AG04449 (cell line): ENCODE measurements around the gene GRB2.
"Not testable (repeated sequence)": the region's sequence is repeated elsewhere in the genome, so short reads cannot be mapped to it uniquely, and the experiment has no call there.

Experiments
- CTCF ChIA-PET: fragments of 350-600 bp; formaldehyde crosslinking; extraction: SDS; loops from one replicate; lab custom pipeline; 2021; ENCODE audit warnings: antibody characterized with exemption; lab: Yijun Ruan, JAX
- POLR2A ChIA-PET: fragments of 400-600, 350-600 bp; formaldehyde crosslinking; extraction: SDS; loops from one replicate; lab custom pipeline; 2020; ENCODE audit warnings: antibody characterized with exemption, inconsistent platforms; lab: Yijun Ruan, JAX
- DNase-seq: peaks from one replicate; pipeline ENCODE4 v3.0.0-alpha.2; 2010; ENCODE audit warnings: low read depth, low spot score
- H3K4me3 ChIP-seq: 2 replicates; pipeline ENCODE4 v1.5.1; 2011; ENCODE audit warnings: low read depth, mild to moderate bottlenecking, control low read depth, low read length
- CTCF ChIP-seq: IDR thresholded peaks from one replicate; pipeline ENCODE4 v1.5.1; 2011; ENCODE audit warnings: mild to moderate bottlenecking, moderate library complexity, low read length, control low read depth, inconsistent platforms; ENCODE audit not compliant: insufficient read depth; ENCODE audit errors: missing control alignments

GRB2 gene

DNA sequence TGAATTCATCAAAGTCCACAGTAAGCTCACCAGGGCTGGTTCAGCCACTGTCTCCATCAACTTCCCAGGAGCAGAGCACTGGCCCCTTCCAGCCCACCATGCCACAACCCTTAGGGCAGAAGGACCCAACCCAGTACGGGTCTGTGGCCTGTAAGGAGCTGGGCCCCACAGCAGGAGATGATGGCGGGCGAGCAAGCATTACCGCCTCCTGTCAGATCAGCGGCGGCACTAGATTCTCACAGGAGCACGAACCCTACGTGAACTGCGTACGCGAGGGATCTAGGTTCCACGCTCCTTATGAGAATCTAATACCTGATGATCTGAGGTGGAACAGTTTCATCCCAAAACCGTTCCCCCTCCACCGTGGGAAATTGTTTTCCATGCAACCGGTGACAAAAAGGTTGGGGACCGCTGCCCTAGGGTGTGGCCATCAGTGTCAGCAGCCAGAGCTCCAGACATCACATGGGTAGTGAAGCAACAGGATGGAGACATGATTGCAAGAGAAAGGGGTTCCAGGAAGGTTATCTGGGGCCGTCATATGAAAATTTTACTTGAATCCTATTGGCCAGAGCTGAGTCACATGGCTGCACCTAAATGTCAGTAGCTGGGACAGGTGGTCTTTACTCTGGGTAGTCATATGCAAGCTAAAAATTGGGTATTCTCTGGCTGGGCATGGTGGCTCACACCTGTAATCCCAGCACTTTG, 103.8 kb downstream of the GRB2 start:
- no peak for DNase-seq
- ChIA-PET POLR2A (interaction anchor here (1.0 kb wide), 1 partner anchor 12 kb away, joined by 3 read pairs; the partner anchor contains the start of gene SLC25A19), CTCF (interaction anchor here (1.0 to 9.2 kb wide), 2 partner anchors 11 to 21 kb away, joined by 4 to 46 read pairs; no protein-coding TSS in a partner anchor)
- no peak for TF ChIP-seq CTCF
- H3K4me3 ChIP-seq = no peak overlapping the region

DNA sequence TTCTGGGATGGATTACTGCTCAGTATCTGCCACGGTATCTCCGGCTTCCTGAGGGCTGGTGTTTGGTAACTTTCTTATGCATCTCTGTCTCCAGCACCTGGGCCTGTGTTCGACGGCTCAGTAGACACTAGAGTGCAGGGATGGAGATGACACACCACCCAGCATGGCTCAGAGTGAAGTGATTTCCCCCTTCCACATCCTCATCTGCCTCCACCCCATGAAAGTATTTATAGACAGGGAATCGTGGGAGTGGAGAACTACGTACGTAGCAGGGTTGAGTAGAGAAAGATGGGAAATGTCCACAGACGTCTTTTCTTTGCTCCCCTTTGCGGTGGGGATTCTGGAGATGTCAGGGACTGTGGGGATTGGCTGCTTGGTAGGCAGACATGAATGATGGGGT, 104.4 kb downstream of the GRB2 start:
- no peak for TF ChIP-seq CTCF
- CTCF ChIA-PET = interaction anchor here (9.2 kb wide), 1 partner anchor 21 kb away, joined by 46 read pairs; no protein-coding TSS in a partner anchor
- H3K4me3 ChIP-seq = no peak overlapping the region
- POLR2A ChIA-PET = no interaction called here
- no peak for DNase-seq

DNA sequence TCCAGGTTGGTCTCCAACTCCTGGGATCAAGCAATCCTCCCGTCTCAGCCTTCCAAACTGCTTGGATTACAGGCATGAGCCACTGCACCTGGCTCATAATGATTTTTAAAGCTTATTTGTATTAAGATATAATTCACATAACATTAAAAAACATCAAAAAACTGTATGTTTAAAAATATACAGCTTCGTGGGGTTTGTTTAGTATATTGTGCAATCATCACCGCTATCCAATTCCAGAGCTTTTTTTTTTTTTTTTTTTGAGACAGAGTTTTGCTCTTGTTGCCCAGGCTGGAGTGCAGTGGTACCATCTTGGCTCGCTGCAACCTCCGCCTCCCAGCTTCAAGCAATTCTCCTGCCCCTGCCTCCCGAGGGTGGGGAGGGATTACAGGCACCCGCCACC, 105.2 kb downstream of the GRB2 start:
- ChIA-PET CTCF (interaction anchor here (9.2 kb wide), 1 partner anchor 22 kb away, joined by 46 read pairs; no protein-coding TSS in a partner anchor), POLR2A (no interaction called here)
- DNase-seq = no peak

DNA sequence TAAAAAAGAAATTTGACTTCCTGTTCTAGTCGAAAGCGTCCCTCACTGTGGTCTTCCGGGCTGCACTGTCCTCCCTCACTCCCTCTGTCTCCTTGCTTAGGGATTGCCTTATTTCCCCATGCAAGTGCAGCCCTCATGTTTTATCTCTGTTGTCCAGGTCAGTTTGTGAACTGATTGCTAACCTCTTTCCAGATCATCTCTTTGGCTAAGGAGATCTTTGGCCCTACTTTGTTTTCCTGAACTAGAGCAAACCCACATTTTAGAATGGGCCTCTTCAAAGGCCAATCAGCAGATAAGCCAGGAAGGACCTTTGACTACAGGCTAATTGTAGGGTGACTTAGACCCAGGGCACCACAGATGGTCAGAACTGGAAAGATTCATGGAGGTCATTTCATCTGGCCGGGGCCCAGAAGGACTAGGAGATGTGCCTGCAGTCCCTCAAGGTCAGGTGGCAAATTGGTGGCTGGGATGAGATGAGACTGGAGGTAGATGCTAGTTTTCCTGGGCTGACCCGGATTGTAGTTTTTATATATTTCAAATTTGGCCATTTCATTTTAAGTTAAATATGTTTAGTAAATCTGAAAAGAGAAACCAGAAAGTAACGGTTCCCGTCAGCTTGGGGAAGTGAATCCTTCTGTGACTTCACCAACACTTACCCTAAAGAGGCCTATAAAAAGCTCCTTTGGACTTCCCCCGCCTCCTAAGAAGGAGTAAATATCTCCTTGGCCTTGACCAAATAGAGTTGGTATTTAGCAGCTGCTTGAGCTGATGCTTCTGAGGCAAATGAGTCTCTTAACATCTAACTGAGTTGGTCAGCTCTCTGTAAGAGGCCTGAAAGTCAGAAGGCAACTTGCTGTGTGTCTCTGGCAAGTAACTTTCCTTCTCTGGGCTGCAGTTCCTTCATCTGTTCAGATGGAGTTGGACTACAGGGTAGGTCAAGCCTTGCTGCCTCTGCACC, 110.0 kb downstream of the GRB2 start:
- TF ChIP-seq CTCF = no peak
- ChIA-PET POLR2A (interaction anchor here (0.6 kb wide), 1 partner anchor 9 kb away, joined by 3 read pairs; no protein-coding TSS in a partner anchor), CTCF (interaction anchor here (1.1 to 9.2 kb wide), 4 partner anchors 24 to 117 kb away, joined by 3 to 46 read pairs (median 6); partner anchors contain the start of gene MIF4GD)
- DNase-seq = no peak
- H3K4me3 ChIP-seq = no peak overlapping the region

More for the DNA sequence above, 105.2 kb downstream of the GRB2 start:
- no peak overlapping the region for H3K4me3 ChIP-seq
- no peak for TF ChIP-seq CTCF

DNA sequence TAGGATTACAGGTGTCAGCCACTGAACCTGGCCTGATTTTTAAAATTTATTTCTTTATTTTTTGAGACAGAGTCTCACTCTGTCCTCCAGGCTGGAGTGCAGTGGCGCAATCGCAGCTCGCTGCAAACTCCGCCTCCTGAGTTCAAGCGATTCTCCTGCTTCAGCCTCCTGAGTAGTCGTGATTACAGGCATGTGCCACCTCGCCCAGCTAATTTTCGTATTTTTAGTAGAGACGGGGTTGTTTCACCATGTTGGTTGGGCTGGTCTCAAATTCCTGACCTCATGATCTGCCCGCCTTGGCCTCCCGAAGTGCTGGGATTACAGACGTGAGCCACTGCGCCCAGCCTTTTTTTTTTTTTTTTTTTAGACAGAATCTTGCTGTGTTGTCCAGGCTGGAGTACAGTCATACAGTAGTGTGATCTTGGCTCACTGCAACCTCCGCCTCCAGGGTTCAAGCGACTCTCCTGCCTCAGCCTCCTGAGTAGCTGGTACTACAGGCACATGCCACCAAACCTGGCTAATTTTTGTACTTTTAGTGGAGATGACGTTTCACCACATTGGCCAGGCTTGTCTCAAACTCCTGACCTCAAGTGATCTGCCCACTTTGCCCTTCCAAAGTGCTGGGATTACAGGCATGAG, 112.5 kb downstream of the GRB2 start:
- POLR2A ChIA-PET, H3K4me3 ChIP-seq, DNase-seq: not testable (repeated sequence)
- CTCF ChIA-PET = interaction anchor here (5.7 kb wide), 1 partner anchor 21 kb away, joined by 54 read pairs; the partner anchor contains the start of gene MIF4GD

- ChIA-PET CTCF (interaction anchor here (0.9 to 5.7 kb wide), 7 partner anchors 18 to 122 kb away, joined by 4 to 54 read pairs (median 6); partner anchors contain the start of gene MIF4GD), POLR2A (interaction anchor here (0.6 to 1.4 kb wide), 10 partner anchors 12 to 133 kb away, joined by 3 to 23 read pairs (median 4); partner anchors contain the start of genes GGA3, GRB2, MIF4GD and MRPS7)
- H3K4me3 ChIP-seq = peak overlapping the region; percentile 90
- no peak for DNase-seq
- TF ChIP-seq CTCF = no peak
Observed at GRCh38 chr17:75289832-75290337, 115.6 kb downstream of the GRB2 start.
